Stimulated activated CD8-positive, alpha-beta memory T cell treated with anti-CD3 and anti-CD28 coated beads, Interleukin-12 subunit alpha, Interleukin-12 subunit beta, amount 100 ng/mL, for 4 hours (primary cell): ENCODE measurements around the gene BIRC2.

Experiments
- DNase-seq: peaks from one replicate; pipeline ENCODE4 v3.0.0-alpha.2; 2020; ENCODE audit warnings: low read depth

BIRC2 gene

DNA sequence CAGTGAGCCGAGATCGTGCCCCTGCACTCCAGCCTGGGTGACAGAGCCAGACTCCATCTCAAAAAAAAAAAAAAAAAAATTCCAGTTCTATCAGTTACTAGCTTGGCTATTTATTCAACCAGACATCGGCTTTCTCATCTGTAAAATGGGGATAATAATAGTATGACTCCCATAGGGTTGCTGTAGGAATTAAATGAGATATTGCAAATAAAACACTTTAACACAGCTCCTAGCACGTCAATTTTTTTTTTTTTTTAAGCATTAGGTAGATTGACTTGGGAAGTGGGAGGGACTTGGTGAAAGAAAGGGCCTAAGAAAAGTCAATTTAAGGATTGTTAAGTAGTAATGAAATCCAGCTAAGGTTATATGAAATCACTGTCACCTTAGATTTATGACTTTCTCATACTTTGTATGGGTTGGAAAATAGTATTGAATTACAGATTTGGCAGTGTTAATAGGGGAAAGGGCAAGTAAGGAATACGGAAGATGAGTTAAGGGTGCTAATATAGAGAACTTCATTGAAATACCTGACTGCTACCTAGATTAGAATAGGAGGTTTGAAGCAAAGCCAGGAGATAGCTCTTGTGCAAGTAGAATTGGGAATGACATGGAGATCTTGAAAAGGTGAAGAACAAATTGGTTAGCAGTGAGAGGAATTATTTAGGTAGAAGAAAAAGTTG is 28.8 kb downstream of the BIRC2 start:
- no peak for DNase-seq

DNA sequence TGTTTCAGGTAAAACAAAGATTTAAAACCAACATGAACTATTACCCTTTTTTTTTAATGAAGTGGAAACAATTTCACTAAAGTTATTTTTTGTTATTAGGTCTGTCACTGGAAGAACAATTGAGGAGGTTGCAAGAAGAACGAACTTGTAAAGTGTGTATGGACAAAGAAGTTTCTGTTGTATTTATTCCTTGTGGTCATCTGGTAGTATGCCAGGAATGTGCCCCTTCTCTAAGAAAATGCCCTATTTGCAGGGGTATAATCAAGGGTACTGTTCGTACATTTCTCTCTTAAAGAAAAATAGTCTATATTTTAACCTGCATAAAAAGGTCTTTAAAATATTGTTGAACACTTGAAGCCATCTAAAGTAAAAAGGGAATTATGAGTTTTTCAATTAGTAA is 30.9 kb downstream of the BIRC2 start:
- no peak for DNase-seq

DNA sequence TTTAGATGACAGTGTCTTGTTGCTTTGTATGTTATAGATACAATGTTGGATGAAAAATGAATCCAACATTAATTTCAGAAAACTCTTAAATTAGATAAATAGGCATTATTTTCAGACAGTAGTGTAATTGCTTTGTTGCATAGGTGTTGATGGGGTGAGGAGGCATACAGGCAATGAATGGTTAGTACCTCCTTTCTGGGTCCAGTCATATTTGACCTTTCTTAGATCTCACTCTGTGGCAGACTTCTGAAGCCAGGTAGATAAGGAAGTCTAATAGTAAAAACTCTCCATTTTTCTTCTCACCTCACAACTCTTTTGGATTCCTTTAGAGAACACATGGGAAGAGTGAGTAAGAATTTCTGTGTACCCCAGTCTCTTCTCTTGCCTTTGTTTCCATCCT is 31.8 kb downstream of the BIRC2 start:
- no peak for DNase-seq

DNA sequence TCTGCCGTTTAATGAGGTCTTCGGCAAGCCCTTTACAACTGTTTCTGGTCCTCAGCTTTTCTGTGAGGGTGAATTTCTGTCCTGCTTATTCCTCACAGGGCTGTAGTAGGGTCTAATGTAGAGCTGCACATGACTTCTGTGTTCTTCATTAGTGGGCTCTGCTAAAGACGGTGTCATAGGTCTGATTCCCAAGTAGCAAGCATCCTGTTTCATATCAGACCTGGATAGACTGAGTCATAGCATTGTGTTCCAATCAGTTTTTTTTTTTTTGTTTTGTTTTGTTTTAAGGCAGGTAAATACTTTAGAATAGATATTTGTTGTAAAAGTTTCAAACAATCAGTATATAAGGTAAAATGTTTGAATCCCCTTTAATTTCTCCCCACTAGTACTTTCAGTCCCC is 35.4 kb downstream of the BIRC2 start:
- DNase-seq, result no peak

DNA sequence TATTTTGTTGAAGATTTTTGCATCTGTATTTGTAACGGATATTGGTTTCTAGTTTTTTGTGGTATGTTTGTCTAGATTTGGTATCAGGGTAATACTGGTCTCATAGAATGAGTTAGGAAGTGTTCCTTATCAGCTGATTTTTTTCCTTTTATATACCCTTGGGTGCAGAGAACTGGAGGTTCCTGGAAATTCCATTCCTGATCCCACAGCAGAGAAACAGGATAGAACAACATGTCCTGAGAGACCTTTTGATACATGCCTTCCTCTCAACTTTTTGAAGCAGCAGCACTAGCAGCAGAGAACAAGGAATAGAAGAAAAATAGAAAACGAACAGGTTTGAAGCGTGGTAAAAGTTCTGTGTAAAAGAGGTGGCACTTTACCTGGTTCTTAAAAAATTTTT is 36.8 kb downstream of the BIRC2 start:
- no peak for DNase-seq

DNA sequence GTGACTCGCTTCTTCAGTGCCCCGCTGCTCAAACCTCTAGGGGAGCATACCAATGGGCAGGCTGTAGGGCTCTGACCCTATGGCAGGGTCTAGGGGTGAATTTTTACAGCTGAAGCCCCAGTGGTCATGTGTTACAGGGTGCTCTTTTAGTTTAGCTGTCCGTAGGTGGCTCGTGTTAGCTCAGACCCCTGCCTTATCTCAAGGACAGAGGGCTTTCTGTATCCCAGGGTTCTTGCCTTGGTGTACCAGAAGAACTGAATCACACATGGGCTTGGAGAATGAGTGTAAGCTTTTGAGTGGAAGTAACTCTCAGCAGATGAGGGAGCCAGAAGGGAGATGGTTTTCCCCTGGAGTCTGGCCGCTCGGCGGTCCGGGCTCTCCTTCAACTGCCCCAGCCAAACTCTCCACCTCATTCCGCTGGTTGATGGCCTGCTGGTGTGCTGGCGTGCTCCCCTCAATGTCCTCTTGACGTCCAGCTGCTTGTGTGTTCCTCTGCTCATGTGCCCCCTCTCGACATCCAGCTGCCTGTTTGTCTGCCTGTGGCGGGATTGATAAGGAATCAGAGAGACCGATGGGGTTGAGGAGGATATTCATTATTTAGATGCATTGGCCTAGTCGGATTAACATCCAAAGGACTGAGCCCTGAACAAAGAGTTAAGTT is 37.5 kb downstream of the BIRC2 start:
- no peak for DNase-seq

DNA sequence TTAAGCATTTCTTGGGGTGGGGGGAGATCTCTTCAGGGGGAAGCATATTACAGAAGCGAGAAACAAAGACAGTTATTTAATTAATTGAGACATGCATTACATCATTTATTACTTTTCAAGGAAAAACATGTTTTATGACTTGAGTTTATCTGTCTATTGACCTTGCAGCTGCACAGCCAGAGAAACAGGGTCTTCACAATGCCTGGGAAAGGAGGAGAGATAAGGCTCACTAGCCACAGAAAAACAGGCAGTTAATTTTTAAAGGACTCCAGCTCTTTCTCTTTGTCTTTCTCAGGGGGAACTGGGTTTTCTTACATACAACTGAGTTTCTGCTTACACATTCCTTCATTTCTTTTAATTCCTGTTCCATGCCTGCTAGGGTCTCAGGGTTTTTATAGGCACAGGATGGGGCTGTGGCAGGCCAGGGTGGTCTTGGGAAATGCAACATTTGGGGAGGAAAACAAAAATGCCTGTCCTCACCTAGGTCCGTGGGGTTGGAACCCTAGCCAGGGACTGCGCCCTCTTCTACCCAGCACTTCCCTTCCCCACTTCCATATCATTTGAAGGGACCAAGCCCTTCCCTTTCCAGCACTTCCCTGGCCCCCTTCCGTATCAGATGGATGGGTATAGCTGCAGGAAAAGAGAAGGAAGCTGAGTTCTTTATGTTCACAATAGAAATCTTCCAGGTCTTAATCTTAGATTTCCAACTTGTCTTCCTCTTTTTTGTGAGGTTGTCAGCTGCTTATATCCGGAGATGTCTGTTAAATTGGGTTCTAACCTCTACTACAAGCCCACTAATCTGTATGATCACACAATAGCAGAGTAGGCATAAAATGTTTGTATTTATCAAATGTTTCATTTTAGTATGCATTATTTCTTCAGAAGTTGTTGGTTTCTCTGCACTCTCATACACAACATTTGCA is 38.3 kb downstream of the BIRC2 start:
- no peak for DNase-seq

DNA sequence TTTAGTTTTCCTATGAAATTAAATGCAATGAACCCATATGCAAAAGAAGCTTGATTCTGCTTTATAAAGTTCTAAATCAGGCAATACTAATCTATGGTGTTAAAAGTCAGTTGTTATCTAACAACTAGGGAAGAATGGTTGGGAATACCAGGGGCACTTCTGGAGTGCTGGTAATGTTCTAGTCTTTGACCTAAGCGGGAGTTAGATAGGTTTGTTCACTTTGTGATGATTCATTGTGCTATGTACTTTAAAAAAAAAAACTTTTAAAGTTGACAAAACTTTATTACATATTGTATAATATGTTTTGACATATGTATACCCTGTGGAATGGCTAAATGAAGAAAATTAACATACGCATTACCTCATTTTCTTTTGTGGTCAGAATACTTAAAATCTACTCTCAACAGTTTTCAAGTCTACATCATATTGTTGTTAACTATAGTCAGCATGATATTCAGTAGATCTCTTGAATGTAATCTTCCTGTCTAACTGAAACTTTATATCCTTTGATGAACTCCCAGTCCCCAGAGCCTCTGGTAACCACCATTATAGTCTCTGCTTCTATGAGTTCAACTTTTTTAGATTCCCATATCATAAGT is 39.2 kb downstream of the BIRC2 start:
- DNase-seq, result no peak

DNA sequence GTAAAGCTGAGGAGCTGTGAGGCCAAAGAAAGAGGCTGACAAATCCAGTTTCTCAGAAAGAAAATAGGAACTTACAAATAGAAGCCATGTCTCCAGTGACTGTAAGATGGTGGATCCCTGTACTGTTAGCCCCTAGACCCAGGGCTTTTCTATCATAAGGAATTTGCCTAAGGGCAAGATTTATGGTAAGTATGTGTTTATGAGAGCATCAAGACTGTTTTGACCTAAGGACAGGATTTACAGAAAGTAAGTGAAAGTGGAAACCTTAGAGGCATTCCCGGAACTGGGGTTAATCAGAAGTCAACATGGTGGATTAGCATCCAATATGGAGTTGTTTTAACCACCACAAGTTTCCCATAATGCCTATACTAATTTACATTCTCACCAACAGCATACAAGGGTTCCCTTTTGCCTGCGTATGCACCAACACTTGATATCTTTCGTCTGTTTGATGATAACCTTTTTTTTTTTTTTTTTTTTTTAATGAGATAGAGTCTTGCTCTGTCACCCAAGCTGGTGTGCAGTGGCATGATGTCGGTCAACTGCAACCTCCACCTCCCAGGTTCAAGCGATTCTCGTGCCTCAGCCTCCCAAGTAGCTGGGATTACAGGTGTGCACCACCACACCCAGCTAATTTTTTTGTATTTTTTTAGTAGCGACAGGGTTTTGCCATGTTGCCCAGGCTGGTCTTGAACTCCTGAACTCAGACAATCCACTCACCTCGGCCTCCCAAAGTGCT is 40.2 kb downstream of the BIRC2 start:
- DNase-seq, result no peak

DNA sequence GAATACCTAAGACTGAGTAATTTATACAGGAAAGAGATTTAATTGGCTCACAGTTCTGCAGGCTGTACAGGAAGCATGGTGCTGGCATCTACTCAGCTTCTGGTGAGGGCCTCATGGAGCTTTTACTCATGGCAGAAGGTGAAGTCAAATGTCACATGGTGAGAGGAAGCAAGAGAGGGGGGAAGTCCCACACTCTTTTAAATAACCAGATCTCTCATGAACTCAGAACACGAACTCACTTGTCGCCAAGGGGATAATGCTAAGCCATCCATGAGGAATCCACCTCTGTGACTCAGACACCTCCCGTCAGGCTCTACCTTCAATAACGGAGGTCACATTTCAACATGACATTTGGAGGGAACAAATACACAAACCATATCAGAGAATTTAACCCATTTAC is 42.2 kb downstream of the BIRC2 start:
- DNase-seq, result no peak

DNA sequence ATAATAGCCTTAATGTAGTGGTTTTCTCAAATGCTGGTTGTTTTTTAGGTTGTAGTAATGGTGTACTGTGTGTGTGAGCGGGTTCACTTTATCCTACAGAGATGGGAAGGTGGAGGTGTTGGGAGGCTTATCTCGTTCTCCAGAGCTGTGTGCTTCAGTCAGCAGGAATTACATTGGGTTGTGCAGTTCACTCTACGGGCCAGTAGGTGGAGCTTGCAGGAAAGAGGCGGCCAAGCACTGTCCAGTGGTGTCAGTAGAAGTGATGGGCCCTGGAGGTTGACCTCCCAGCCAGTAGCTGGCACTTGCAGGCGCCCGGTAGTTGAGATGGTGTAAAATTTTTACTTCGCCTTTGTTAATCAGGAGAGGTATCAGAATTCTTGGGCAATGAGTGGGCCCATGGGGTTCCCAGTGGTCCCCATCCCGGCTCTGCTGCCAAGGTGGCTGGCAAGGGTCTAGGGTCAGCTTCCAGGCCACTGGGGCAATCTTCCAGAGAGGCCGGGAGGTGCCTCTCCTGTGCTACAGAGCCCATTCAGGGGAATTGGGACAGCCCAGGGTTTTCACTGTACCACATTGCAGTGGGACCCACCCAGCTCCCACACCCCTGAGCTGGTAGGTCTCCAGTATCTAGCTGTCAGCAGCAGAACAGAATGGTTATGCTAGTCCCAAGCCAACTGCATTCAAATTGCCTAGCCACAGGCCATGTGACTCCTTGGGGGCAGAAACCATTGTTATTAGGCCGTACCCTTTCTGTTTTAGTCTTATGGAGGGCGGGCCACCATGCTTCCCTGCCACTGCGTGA is 43.9 kb downstream of the BIRC2 start:
- no peak for DNase-seq

DNA sequence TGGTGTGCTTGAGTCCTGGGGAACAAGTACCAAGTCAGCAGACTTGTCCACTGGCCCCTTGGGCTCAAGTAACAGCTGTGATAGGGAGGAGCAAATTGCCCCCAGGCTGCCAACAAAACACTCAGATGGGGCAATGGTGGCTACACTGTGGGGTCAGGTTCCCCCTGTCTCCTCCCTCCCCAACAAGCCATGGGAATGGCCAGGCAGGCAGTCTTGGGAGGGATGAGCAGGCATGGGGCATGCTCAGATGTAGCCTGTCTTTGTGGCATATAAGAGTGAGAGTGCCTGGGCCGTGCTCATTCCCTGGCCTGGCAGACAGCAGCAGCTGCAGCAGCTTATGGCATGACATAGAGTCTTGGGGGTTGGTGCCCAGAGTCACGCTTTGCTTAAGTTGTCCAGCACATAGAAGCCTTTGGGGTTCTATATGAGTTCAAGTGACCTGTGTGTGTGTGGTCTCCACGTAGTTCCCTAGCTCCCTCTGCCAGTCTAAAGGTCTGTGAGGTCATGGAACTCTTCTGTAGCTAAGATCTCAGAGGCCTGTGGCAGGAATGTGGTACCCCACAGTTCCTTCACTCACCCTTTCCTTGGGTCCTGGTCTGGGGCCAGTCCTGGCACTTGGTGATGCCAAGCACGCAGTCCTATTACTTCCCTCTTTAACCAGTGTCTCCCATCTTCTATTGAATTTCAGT is 44.7 kb downstream of the BIRC2 start:
- no peak for DNase-seq

DNA sequence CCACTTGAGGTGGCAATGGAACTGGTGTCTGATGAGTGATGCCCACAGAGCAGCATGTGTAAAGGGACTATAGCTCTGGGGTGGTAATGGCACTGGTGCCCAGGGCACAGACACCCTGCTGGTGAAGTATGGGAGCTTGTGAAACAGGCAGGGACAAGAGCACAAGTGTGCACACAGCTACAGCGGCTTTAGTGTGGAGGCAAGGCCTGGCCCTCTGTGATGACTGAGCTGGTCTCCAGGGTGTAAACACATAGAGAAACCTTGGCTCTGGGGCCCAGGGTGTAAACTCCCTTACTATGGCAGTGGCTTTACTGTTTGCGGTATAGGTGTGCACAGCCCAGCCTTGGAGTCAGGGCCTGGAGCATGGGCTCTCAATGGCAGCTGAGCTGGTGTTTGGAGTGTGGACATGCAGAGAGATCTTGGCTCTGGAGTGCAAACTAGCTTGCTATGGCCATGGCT is 46.3 kb downstream of the BIRC2 start:
- DNase-seq, result no peak

DNA sequence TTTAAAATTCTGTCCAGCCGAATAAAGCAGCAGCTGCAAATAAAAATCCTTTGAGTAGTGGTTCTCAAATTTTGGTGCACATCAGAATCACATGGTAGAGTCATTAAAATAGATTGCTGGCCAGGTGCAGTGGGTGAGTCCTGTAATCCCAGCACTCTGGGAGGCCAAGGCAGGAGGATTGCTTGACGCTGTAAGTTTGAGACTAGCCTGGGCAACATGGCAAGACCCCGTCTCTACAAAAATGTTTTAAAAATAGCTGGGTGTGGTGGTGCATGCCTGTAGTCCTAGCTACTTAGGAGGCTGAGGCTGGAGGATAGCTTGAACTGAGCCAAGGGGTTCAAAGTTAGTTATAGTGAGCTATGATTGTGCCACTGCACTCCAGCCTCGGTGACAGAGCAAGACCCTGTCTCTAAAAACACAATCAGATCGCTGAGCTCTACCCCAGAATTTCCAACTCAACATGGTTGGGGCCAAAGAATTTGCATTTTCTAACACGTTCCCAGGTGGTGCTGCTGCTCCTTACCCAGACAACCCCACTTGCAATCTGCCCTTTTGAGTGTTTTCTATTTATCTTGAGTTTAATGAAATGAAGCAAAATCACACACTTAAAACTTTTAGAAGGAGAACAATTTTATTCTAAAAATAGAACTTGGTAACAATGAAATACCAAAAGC is 48.8 kb downstream of the BIRC2 start:
- no peak for DNase-seq

DNA sequence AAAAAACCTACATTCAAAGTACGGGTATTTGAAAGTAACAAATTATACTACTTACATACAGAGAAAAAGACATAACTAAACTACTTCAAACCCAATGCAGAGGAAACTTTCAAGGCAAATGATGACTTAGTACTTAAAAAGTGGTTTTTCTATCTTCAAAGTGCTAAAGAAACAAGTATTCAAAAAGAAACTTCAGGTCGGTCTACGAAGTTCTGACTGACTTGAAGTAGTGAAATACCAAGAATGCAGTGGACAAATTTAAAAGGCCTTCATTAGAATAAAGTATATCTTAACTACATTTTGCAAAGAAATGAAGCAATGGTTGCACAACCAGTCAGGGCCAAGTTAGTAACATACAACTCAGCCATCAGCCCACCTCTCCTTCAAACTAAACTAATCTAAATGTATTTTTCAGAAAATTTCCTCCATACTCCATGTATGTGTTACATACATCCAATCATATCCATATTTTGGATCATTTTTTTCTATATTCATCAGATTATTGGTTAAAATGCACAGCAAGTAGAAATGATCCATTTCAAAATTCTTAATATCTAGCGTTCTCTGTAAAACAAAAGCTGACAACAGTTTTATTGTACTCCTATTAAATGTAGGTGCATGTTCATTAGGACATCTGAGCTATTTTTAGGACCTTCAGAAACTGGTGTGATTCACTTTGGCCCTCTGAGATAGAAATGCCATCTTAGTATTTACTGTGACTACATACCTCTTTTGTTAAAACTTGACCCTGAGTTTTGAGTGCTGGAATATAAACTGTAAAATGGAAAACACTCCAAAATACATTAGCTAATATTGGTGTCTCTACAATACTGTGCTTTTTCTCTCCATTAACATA is 49.9 kb downstream of the BIRC2 start:
- no peak for DNase-seq

DNA sequence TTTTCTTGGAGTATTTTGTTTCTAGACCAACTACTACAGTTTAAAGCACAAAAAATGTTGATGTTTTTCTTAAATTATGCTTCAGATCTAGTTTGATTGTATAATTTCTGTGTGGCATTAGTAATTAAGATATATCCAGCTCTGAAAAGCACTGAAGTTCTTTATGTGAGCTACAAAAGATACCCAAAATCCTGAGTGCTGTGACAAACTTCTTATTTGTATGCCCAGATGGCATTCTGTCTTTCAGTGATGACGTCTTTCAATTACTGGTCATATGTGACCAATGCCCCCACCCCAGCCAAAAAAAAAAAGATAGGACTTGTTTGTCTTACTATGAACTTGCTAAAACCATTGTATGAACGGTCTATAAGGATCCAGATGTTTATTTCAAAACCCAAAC is 51.3 kb downstream of the BIRC2 start:
- no peak for DNase-seq

DNA sequence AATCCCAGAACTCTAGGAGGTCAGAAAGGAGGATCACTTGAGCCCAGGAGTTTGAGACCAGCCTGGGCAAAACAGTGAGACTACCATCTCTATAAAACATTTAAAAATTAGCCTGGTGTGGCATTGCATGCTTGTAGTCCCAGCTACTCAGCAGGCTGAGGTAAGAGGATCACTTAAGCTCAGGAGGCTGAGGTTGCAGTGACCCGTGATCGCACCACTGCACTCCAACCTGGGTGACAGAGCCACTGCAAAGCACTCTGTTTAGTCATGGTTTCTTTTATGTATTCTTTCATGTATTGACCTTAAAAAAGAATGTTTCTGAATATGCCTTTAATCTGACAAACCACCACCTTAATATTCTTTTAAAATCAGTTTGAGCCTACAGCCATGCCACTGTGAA is 52.2 kb downstream of the BIRC2 start:
- no peak for DNase-seq

DNA sequence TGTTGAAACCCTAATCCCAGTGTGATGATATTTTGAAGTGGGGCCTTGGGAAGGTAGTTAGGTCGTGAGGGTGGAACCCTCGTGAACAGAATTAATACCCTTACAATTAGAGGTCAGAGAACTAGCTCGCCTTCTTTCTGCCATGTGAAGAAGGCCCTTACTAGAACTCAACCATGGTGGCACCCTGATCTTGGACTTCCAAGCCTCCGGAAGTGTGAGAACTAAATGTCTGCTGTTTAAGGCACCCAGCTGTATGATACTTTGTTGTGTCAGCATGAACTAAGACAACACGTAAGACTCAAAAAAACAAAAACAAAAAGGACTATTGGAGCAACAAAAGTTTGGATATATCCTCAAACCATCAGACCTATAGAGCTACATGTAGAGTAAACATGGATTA is 53.6 kb downstream of the BIRC2 start:
- DNase-seq, result no peak

DNA sequence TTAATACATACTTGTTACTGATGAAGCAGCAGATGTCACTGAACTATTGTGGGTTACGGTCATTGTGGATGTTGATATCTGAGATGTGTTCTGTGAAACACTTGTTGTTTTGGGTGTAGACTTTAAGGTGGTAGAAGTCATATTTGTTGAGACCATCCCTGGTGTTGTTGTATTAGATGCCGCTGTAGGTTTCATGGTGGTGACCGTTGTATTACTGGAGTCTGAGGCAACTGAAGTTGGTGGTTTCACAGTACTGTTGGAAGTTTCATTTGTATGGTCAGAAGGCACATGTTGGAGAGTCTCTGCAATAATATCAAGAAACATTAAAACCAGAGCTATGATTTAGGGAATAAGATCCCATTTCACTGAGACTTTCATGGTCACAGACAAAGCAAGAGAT is 54.9 kb downstream of the BIRC2 start:
- DNase-seq, result no peak
